ENCODE results near the gene SELENOK. TPM values are rescaled to one million over a fixed set of nuclear protein-coding genes. Genes with fewer than 3 reads are reported as not detected.

Gene SELENOK
- total and polyA plus RNA-seq, 2 of the 13 experiments (the other 11 are each of a cell fraction or from before 2014, with no cell fraction given): 67.0 to 81.0 TPM

DNA sequence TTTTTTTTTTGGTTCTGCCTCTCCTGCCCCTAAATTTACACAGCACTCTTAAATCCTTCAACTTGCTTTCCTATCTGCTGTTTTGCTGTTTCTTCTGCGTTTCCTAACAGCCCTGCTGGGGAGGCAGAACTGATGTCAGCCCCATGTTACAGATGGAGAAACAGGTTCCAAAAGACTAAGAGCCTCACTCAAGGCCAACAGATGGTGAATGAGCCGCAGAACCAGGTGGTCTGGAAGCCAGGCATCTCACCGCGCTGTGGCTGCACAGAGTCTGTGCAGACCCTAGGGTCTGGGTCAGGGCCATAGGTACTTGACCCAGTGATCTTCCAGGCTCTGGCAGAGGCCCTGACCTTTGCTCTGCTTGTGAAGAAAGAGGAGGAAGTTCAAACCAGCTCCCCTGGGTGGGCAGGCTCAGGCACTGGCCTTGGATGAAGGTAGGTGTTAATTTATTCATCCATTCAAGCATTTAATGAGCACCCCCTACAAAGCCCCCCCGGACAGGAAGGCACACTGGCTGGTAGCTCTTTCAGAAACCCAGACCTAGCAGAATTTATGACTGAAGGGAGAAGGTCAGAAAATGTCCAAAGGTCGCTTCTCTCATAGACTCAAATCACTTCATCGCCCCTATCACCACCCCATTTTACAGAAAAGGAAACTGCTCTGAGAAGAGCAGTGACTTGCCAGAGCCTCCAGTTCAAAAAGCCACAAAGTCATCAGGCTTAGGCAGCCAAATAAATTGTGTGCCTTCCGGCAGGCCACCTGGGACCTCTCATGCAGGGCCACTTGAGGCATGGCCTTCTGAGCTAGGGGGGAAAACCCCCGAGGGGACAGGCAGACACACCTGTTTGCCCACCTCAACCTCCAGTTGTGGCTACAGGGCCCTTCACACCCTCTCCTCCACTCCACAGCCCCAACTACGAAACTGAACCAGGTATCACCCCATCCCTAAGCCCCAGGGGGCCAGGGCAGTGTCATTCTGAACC lies 48.2 kb downstream of the SELENOK start (continued):
- TF ChIP-seq, protein P1, sequence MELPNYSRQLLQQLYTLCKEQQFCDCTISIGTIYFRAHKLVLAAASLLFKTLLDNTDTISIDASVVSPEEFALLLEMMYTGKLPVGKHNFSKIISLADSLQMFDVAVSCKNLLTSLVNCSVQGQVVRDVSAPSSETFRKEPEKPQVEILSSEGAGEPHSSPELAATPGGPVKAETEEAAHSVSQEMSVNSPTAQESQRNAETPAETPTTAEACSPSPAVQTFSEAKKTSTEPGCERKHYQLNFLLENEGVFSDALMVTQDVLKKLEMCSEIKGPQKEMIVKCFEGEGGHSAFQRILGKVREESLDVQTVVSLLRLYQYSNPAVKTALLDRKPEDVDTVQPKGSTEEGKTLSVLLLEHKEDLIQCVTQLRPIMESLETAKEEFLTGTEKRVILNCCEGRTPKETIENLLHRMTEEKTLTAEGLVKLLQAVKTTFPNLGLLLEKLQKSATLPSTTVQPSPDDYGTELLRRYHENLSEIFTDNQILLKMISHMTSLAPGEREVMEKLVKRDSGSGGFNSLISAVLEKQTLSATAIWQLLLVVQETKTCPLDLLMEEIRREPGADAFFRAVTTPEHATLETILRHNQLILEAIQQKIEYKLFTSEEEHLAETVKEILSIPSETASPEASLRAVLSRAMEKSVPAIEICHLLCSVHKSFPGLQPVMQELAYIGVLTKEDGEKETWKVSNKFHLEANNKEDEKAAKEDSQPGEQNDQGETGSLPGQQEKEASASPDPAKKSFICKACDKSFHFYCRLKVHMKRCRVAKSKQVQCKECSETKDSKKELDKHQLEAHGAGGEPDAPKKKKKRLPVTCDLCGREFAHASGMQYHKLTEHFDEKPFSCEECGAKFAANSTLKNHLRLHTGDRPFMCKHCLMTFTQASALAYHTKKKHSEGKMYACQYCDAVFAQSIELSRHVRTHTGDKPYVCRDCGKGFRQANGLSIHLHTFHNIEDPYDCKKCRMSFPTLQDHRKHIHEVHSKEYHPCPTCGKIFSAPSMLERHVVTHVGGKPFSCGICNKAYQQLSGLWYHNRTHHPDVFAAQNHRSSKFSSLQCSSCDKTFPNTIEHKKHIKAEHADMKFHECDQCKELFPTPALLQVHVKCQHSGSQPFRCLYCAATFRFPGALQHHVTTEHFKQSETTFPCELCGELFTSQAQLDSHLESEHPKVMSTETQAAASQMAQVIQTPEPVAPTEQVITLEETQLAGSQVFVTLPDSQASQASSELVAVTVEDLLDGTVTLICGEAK (IDR thresholded peaks at IDR 0.05): no peak
- TF ChIP-seq, protein P1 (CRISPR knock-in tag; IDR thresholded peaks at IDR 0.05): peak; percentile 31; the same call in 1 of the 2 replicates
- TF ChIP-seq ARNTL (CRISPR knock-in tag; IDR thresholded peaks at IDR 0.05) (no peak; the same call in 1 of the 2 replicates), CBX1 (IDR thresholded peaks at IDR 0.05; ENCODE audit: low read depth) (no peak), DPF2 (CRISPR knock-in tag; IDR thresholded peaks at IDR 0.05; ENCODE audit: borderline replicate concordance, low read depth) (0 out of 2 replicates have a peak, but pooled peaks have one; percentile 9), ZNF446 (CRISPR knock-in tag; IDR thresholded peaks at IDR 0.05) (peak; percentile 13; the same call in 1 of the 2 replicates), LCORL (IDR thresholded peaks at IDR 0.05) (peak; percentile 1; the same call in 1 of the 2 replicates), LCORL (CRISPR knock-in tag; IDR thresholded peaks at IDR 0.05) (no peak), SATB2 (CRISPR knock-in tag; IDR thresholded peaks at IDR 0.05) (no peak), ZNF678 (CRISPR knock-in tag; IDR thresholded peaks at IDR 0.05) (no peak), TRIM24 (CRISPR knock-in tag; IDR thresholded peaks at IDR 0.05) (no peak), ZSCAN21 (CRISPR knock-in tag; IDR thresholded peaks at IDR 0.05; ENCODE audit: borderline replicate concordance) (peak; percentile 50)
- TF ChIP-seq, protein P2, sequence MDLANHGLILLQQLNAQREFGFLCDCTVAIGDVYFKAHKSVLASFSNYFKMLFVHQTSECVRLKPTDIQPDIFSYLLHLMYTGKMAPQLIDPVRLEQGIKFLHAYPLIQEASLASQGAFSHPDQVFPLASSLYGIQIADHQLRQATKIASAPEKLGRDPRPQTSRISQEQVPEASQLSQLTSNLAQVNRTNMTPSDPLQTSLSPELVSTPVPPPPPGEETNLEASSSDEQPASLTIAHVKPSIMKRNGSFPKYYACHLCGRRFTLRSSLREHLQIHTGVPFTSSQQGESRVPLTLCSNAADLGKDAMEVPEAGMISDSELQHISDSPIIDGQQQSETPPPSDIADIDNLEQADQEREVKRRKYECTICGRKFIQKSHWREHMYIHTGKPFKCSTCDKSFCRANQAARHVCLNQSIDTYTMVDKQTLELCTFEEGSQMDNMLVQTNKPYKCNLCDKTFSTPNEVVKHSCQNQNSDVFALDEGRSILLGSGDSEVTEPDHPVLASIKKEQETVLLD (CRISPR knock-in tag; IDR thresholded peaks at IDR 0.05; ENCODE audit: low read depth): no peak
- TF ChIP-seq, protein P3, sequence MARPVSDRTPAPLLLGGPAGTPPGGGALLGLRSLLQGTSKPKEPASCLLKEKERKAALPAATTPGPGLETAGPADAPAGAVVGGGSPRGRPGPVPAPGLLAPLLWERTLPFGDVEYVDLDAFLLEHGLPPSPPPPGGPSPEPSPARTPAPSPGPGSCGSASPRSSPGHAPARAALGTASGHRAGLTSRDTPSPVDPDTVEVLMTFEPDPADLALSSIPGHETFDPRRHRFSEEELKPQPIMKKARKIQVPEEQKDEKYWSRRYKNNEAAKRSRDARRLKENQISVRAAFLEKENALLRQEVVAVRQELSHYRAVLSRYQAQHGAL (CRISPR knock-in tag; IDR thresholded peaks at IDR 0.05; ENCODE audit: not compliant biosample characterization): peak; percentile 9
- TF ChIP-seq, protein P4, sequence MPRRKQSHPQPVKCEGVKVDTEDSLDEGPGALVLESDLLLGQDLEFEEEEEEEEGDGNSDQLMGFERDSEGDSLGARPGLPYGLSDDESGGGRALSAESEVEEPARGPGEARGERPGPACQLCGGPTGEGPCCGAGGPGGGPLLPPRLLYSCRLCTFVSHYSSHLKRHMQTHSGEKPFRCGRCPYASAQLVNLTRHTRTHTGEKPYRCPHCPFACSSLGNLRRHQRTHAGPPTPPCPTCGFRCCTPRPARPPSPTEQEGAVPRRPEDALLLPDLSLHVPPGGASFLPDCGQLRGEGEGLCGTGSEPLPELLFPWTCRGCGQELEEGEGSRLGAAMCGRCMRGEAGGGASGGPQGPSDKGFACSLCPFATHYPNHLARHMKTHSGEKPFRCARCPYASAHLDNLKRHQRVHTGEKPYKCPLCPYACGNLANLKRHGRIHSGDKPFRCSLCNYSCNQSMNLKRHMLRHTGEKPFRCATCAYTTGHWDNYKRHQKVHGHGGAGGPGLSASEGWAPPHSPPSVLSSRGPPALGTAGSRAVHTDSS (CRISPR knock-in tag; conservative IDR thresholded peaks at IDR 0.05): no peak
